Prostate gland (tissue), 2 donors: ENCODE data around the gene VDAC1. TPM values are rescaled to one million over a fixed set of nuclear protein-coding genes. Genes with fewer than 3 reads are reported as not detected.

Experiments
- DNase-seq: peaks from one replicate; pipeline ENCODE4 v3.0.0-alpha.2; 2019; ENCODE audit warnings: low spot score
- H3K27ac ChIP-seq, 2 donors: fragments of 200-600 bp; sonication (generic); 2 replicates each; pipeline ENCODE4 v1.5.1; 2017 to 2019
- H3K27me3 ChIP-seq: fragments of 200-600 bp; sonication (generic); replicated peaks from 2 replicates; pipeline ENCODE4 v1.5.1; 2019; ENCODE audit not compliant: insufficient read depth
- H3K36me3 ChIP-seq, 2 donors: fragments of 200-600 bp; sonication (generic); 1 replicate in 1 of 2; 2 replicates in 1 of 2; pipeline versions ENCODE4 v1.5.1 to v1.8.1; 2017 to 2019
- H3K4me1 ChIP-seq: fragments of 200-600 bp; sonication (generic); replicated peaks from 2 replicates; pipeline ENCODE4 v1.5.1; 2019
- H3K4me3 ChIP-seq, 2 donors: fragments of 200-600 bp; sonication (generic); 2 replicates each; pipeline ENCODE4 v1.5.1; 2017 to 2019
- H3K9me3 ChIP-seq: fragments of 200-600 bp; sonication (generic); 2 replicates; pipeline ENCODE4 v1.5.1; 2017
- CTCF ChIP-seq, 4 experiments: fragments of 200-600 bp in 2 of 4; fragments of 450-650 bp in 2 of 4; sonication (generic) in 2 of 4; IDR thresholded peaks; 1 replicate in 3 of 4; 2 replicates in 1 of 4; pipeline ENCODE4 v1.5.1; 2016 to 2019; ENCODE audit warnings: antibody characterized with exemption in 4 of 4, mild to moderate bottlenecking in 2 of 4, moderate library complexity in 2 of 4
- POLR2A ChIP-seq: fragments of 450-650 bp; IDR thresholded peaks from one replicate; pipeline ENCODE4 v1.6.1; 2016; ENCODE audit warnings: antibody characterized with exemption, mild to moderate bottlenecking
- POLR2AphosphoS5 ChIP-seq: sonication (generic); formaldehyde crosslinking; IDR thresholded peaks from one replicate; pipeline ENCODE4 v1.6.1; 2017; ENCODE audit warnings: antibody characterized with exemption
- WGBS: methylation state at CpG from one replicate; pipeline ENCODE4 v1.1.5; 2018; 5-methylcytosine and 5-hydroxymethylcytosine counted together
- intact Hi-C: fragments of 100-400 bp; cut with DNase I; formaldehyde crosslinking; loops from one replicate; pipeline ENCODE4 v1.14.2; 2022
- total RNA-seq, 2 donors: library from RNA; depleted of rRNA; stranded (reverse); fragments of >200 nt; gene quantifications; one replicate each; pipeline ENCODE4 v1.1.0, GENCODE V29; 2016

Gene VDAC1
- total RNA-seq, 2 donors from 2014 or later: 142 to 143 TPM

GRCh38 chr5:134000696-134001453 lies 3.9 kb downstream of the VDAC1 start:
- Histone ChIP-seq H3K9me3 (no peaks in the 10 kb centered on the region), H3K27me3 (no peaks in the 10 kb centered on the region), H3K27ac (no peak overlapping the region), H3K4me3 (no peak overlapping the region), H3K4me1 (peaks cover 20% of the 10 kb centered on the region), H3K36me3 (no peaks in the 10 kb centered on the region)
- DNase-seq: no peak
- intact Hi-C loops: no loop called here
- 86% methylated on average over 10 of the region's 10 CpGs for WGBS
- TF ChIP-seq POLR2AphosphoS5: no peak
- no peak for TF ChIP-seq CTCF (IDR thresholded peaks at IDR 0.05)
- TF ChIP-seq POLR2A: no peak

GRCh38 chr5:134000091-134000511 lies 4.7 kb downstream of the VDAC1 start:
- Histone ChIP-seq H3K27ac (no peak overlapping the region), H3K36me3 (no peaks in the 10 kb centered on the region), H3K27me3 (no peaks in the 10 kb centered on the region), H3K4me3 (no peak overlapping the region), H3K9me3 (no peaks in the 10 kb centered on the region), H3K4me1 (peaks cover 22% of the 10 kb centered on the region)
- DNase-seq: no peak
- 92% methylated on average over 5 of the region's 5 CpGs for WGBS
- intact Hi-C loops: no loop called here
- TF ChIP-seq CTCF (IDR thresholded peaks at IDR 0.05) (no peak), POLR2AphosphoS5 (no peak)

- Histone ChIP-seq H3K9me3 (no peaks in the 10 kb centered on the region), H3K27ac (no peak overlapping the region), H3K27me3 (no peaks in the 10 kb centered on the region), H3K36me3 (no peaks in the 10 kb centered on the region), H3K4me1 (peaks cover 22% of the 10 kb centered on the region), H3K4me3 (no peak overlapping the region)
- WGBS: 95% methylated on average over 7 of the region's 7 CpGs
- intact Hi-C loops: no loop called here
- no peak for DNase-seq
- TF ChIP-seq CTCF (IDR thresholded peaks at IDR 0.05) (no peak), POLR2AphosphoS5 (no peak), POLR2A (no peak)
Measured at GRCh38 chr5:133998807-133999206, 6.0 kb downstream of the VDAC1 start.

- intact Hi-C loops: no loop called here
- Histone ChIP-seq H3K27me3 (no peaks in the 10 kb centered on the region), H3K9me3 (no peaks in the 10 kb centered on the region), H3K4me3 (no peak overlapping the region), H3K27ac (no peak overlapping the region), H3K4me1 (peaks cover 16% of the 10 kb centered on the region), H3K36me3 (no peaks in the 10 kb centered on the region)
- no peak for DNase-seq
- no peak for TF ChIP-seq POLR2A
- TF ChIP-seq CTCF (IDR thresholded peaks at IDR 0.05): no peak
- no peak for TF ChIP-seq POLR2AphosphoS5
- WGBS: 90% methylated on average over 6 of the region's 6 CpGs
Measured at GRCh38 chr5:133998042-133998441, 6.7 kb downstream of the VDAC1 start.

GRCh38 chr5:133996683-133997252 lies 8.0 kb downstream of the VDAC1 start:
- intact Hi-C loops: no loop called here
- TF ChIP-seq POLR2A: no peak
- TF ChIP-seq POLR2AphosphoS5: no peak
- no peak for TF ChIP-seq CTCF (IDR thresholded peaks at IDR 0.05)
- Histone ChIP-seq H3K36me3 (no peaks in the 10 kb centered on the region), H3K9me3 (no peaks in the 10 kb centered on the region), H3K4me1 (peaks cover 13% of the 10 kb centered on the region), H3K27me3 (no peaks in the 10 kb centered on the region), H3K4me3 (no peak overlapping the region), H3K27ac (no peak overlapping the region)
- no peak for DNase-seq
- 84% methylated on average over 3 of the region's 3 CpGs for WGBS
